HL-60/S4 treated with retinoic acid at 250 ng/mL for 4 days and 3 days (cell line): ENCODE data around the gene ORAI2.
"Not testable (repeated sequence)": the region's sequence is repeated elsewhere in the genome, so short reads cannot be mapped to it uniquely, and the experiment has no call there.

Experiments
- in situ Hi-C: fragments of 300-500 bp; cut with MboI; formaldehyde crosslinking; loops from 2 replicates; pipeline ENCODE4 v1.7.0; 2022; ENCODE audit warnings: low sequenced_read_pairs

Gene ORAI2

GRCh38 chr7:102467581-102468477, 34.5 kb downstream of the ORAI2 start:
- in situ Hi-C loops = loop anchor here (10.0 kb wide), 1 partner anchor 183 kb away; the partner anchor contains the start of gene SH2B2

GRCh38 chr7:102468478-102469350, 35.3 kb downstream of the ORAI2 start:
- in situ Hi-C loops = loop anchor here (10.0 kb wide), 1 partner anchor 184 kb away; the partner anchor contains the start of gene SH2B2

GRCh38 chr7:102469351-102469971, 36.1 kb downstream of the ORAI2 start:
- in situ Hi-C loops = loop anchor here (10.0 kb wide), 1 partner anchor 185 kb away; the partner anchor contains the start of gene SH2B2

- in situ Hi-C loops = loop anchor here (10.0 kb wide), 1 partner anchor 185 kb away; the partner anchor contains the start of gene SH2B2
Observed at GRCh38 chr7:102469972-102470825, 36.8 kb downstream of the ORAI2 start.

- in situ Hi-C loops = no loop called here
Observed at GRCh38 chr7:102471791-102472125, 38.4 kb downstream of the ORAI2 start.

- in situ Hi-C loops = no loop called here
Observed at GRCh38 chr7:102472126-102473041, 39.0 kb downstream of the ORAI2 start.

GRCh38 chr7:102473271-102473991, 40.1 kb downstream of the ORAI2 start:
- in situ Hi-C loops = no loop called here

- in situ Hi-C loops = not testable (repeated sequence)
Observed at GRCh38 chr7:102474116-102474515, 40.7 kb downstream of the ORAI2 start.

- in situ Hi-C loops = not testable (repeated sequence)
Observed at GRCh38 chr7:102474736-102475435, 41.5 kb downstream of the ORAI2 start.

GRCh38 chr7:102478314-102479208, 45.2 kb downstream of the ORAI2 start, which contains the start of gene POLR2J:
Gene POLR2J, minus strand, starts transcription at chr7:102478922. Its CDS starts 62 bp downstream, at chr7:102478860.
- in situ Hi-C loops = not testable (repeated sequence)

- in situ Hi-C loops = not testable (repeated sequence)
Observed at GRCh38 chr7:102479209-102479584, 45.8 kb downstream of the ORAI2 start.

GRCh38 chr7:102479982-102480637, 46.7 kb downstream of the ORAI2 start:
- in situ Hi-C loops = not testable (repeated sequence)

GRCh38 chr7:102481962-102482361, 48.6 kb downstream of the ORAI2 start:
- in situ Hi-C loops = not testable (repeated sequence)

- in situ Hi-C loops = not testable (repeated sequence)
Observed at GRCh38 chr7:102484317-102484716, 50.9 kb downstream of the ORAI2 start.

GRCh38 chr7:102490529-102491075, 57.2 kb downstream of the ORAI2 start:
- in situ Hi-C loops = not testable (repeated sequence)
